ENCODE data around the gene ASB15. TPM values are rescaled to one million over a fixed set of nuclear protein-coding genes. Genes with fewer than 3 reads are reported as not detected.

ASB15 gene
- total and polyA plus RNA-seq, 8 donors = not detected

DNA sequence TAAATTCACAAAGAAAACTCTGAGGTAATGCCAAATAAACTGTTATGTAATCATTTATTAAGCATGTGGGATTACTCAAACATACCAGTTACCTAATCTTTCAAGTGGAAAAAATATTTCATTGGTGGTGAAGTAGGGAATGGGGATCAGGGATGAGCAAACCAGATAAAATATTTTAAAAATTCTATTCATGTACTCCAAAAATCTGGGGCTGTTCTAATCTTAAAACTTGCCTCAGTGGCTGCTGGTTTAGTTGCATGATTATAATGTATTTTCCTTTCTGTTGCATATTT lies 73.5 kb downstream of the ASB15 start:
- intact Hi-C loops (cut with DNase I; ENCODE audit: low total_unique reads) = no loop called here
- H3K27ac ChIP-seq = no peak overlapping the region
- no peak overlapping the region for H3K4me3 ChIP-seq
- H3K36me3 ChIP-seq = peaks cover 0 to 7% (median 2%) of the 10 kb centered on the region in 4 donors
- no peak for DNase-seq
- TF ChIP-seq POLR2A (IDR thresholded peaks at IDR 0.05) (no peak), CTCF (IDR thresholded peaks at IDR 0.05) (no peak), POLR2AphosphoS5 (IDR thresholded peaks at IDR 0.05) (no peak), EP300 (IDR thresholded peaks at IDR 0.05) (no peak)
- H3K27me3 ChIP-seq = no peaks in the 10 kb centered on the region
- peaks cover 0 to 21% (median 10%) of the 10 kb centered on the region in 4 donors for H3K4me1 ChIP-seq
- no peaks in the 10 kb centered on the region for H3K9me3 ChIP-seq

- no peak for TF ChIP-seq CTCF (IDR thresholded peaks at IDR 0.05)
- no peak for TF ChIP-seq POLR2A (IDR thresholded peaks at IDR 0.05)
- TF ChIP-seq EP300 (IDR thresholded peaks at IDR 0.05) = no peak
- no peaks in the 10 kb centered on the region for H3K9me3 ChIP-seq
- no peak overlapping the region for H3K27ac ChIP-seq
- intact Hi-C loops (cut with DNase I; ENCODE audit: low total_unique reads) = no loop called here
- peaks cover 0 to 21% (median 10%) of the 10 kb centered on the region in 4 donors for H3K4me1 ChIP-seq
- DNase-seq = no peak
- no peak overlapping the region for H3K4me3 ChIP-seq
- WGBS, 5 donors = 69 to 86% (median 78%) methylated on average over 2 of the region's 2 CpGs
- H3K36me3 ChIP-seq = peaks cover 0 to 22% (median 13%) of the 10 kb centered on the region in 4 donors
- no peaks in the 10 kb centered on the region for H3K27me3 ChIP-seq
Measured at GRCh38 chr7:123677061-123677715, 75.6 kb downstream of the ASB15 start.

DNA sequence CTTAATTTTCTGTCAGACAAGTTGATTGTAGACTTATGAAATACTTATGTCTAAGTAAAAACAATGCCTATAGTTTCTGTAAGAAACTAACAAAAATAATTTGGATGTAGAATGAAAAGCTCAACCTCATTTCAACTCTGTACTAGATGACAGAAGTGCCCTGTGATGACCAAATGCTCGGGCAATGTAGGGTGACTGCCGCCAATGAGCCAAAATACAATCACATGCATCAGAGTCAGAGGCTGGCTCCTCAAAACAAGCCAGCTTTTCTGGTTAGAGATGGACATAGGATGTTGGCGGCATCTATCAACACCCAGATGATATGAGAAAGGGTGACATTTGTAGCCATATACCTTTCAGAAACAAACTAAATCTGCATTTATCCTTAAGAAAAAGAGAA lies 78.0 kb downstream of the ASB15 start:
- WGBS, 5 donors = 92 to 96% (median 96%) methylated on average over 3 of the region's 3 CpGs
- Histone ChIP-seq H3K36me3 (peaks cover 0 to 37% (median 28%) of the 10 kb centered on the region in 4 donors), H3K4me1 (peaks cover 0 to 10% (median 5%) of the 10 kb centered on the region in 4 donors), H3K27me3 (no peaks in the 10 kb centered on the region), H3K9me3 (no peaks in the 10 kb centered on the region), H3K27ac (no peak overlapping the region), H3K4me3 (no peak overlapping the region)
- TF ChIP-seq CTCF (IDR thresholded peaks at IDR 0.05) (no peak), EP300 (IDR thresholded peaks at IDR 0.05) (no peak), POLR2A (IDR thresholded peaks at IDR 0.05) (no peak), POLR2AphosphoS5 (IDR thresholded peaks at IDR 0.05) (no peak)
- intact Hi-C loops (cut with DNase I; ENCODE audit: low total_unique reads) = no loop called here
- no peak for DNase-seq

DNA sequence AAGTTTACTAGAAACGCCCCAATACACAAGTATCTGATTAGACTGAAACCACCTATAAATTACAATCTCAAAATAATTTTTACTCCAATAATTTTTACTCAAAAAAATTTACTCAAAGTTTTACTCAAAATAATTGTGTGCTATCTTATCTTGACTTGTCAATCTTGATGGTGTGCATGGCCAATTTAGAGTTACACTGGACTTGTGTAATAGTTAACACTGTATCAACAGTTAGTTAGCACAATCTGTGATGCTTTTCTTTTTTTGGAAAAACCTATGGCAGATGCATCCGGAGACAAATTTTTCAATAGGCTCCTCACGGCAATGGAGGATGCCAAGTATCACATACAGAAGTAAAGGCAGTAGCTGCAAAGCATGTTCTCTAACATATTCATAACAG lies 79.0 kb downstream of the ASB15 start:
- H3K4me1 ChIP-seq = peaks cover 0 to under 1% (median 0%) of the 10 kb centered on the region in 4 donors
- no peak overlapping the region for H3K4me3 ChIP-seq
- no peak for TF ChIP-seq EP300 (IDR thresholded peaks at IDR 0.05)
- no peak for TF ChIP-seq POLR2A (IDR thresholded peaks at IDR 0.05)
- no peak for TF ChIP-seq POLR2AphosphoS5 (IDR thresholded peaks at IDR 0.05)
- no peak for TF ChIP-seq CTCF (IDR thresholded peaks at IDR 0.05)
- DNase-seq = no peak
- no peaks in the 10 kb centered on the region for H3K9me3 ChIP-seq
- no peak overlapping the region for H3K27ac ChIP-seq
- H3K27me3 ChIP-seq = no peaks in the 10 kb centered on the region
- intact Hi-C loops (cut with DNase I; ENCODE audit: low total_unique reads) = no loop called here
- H3K36me3 ChIP-seq = peaks cover 0 to 46% (median 35%) of the 10 kb centered on the region in 4 donors
- 70 to 91% (median 87%) methylated on average over 3 of the region's 3 CpGs for WGBS, 5 donors

All from stomach (tissue), 9 donors.